Erythroblast (primary cell): ENCODE measurements around the gene MBD5.

Experiments used
- GATA1 ChIP-seq: IDR thresholded peaks from 2 replicates; pipeline ENCODE4 v1.6.1; 2011; ENCODE audit warnings: low read depth, mild to moderate bottlenecking, control low read depth, low read length, moderate library complexity
- POLR2A ChIP-seq: IDR thresholded peaks from 2 replicates; pipeline ENCODE4 v1.6.1; 2011; ENCODE audit warnings: mild to moderate bottlenecking, low read length

DNA sequence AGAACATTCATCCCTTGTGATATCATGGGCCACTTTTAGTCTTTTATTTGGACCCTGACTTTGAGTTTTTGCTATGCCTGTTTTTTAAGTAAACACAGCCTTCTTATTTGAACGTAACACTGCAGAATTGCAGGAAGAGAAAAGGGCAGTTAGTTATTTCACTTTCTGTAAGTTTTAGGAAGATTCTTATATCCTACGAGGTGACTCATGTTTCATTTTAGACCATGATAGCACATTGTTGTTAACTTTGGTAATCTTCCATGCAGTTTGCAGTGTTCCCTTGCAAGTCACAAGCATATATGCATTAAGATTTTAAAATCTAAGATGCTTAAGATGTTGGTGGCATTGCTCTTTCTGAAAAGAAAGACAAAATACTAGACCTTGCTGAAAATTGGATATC is 495.1 kb downstream of the MBD5 start:
- TF ChIP-seq POLR2A = no peak
- no peak for TF ChIP-seq GATA1
